ENCODE measurements around the gene RASA3. TPM values are rescaled to one million over a fixed set of nuclear protein-coding genes. Genes with fewer than 3 reads are reported as not detected.

RASA3 gene
- total RNA-seq, 1 donor from 2014 or later, result 2.9 TPM

DNA sequence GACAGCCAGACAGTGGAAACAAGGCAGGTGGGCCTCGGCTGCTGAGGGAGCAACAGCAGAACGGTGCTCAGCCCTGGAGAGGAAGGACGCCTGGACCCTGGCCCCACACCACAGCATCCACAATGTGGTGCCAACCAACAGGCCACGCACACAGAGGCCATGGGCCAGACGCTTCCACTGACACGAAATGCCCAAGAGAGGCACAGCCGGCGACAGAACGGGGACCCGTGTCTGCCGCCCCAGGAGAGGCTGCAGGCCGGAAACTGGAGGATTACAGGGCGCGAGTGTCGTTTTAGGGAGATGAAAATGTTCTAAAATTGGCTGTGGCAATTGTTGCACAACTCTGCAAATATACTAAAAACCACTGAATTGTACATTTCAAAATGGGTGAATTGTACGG is 69.7 kb downstream of the RASA3 start:
- Histone ChIP-seq H3K9me3 (ENCODE audit: low read depth) (no peaks in the 10 kb centered on the region), H3K36me3 (no peaks in the 10 kb centered on the region), H3K79me2 (ENCODE audit: low read depth) (no peaks in the 10 kb centered on the region), H3K4me1 (peaks cover 28% of the 10 kb centered on the region), H3K4me2 (no peak overlapping the region), H3K9ac (no peak overlapping the region), H3K27me3 (no peaks in the 10 kb centered on the region), H3F3A (ENCODE audit: low read depth) (peaks cover 24% of the 10 kb centered on the region), H4K20me1 (ENCODE audit: low read depth) (no peaks in the 10 kb centered on the region), H3K27ac (no peak overlapping the region), H3K4me3 (no peak overlapping the region), H2AFZ (replicated peaks) (no peak overlapping the region)
- peaks cover 11% of the 10 kb centered on the region for H3K27me3 Mint-ChIP-seq (ENCODE audit: insufficient read depth, low read depth)
- H3K9me3 Mint-ChIP-seq, result peaks cover 3% of the 10 kb centered on the region
- TF ChIP-seq, protein P1, sequence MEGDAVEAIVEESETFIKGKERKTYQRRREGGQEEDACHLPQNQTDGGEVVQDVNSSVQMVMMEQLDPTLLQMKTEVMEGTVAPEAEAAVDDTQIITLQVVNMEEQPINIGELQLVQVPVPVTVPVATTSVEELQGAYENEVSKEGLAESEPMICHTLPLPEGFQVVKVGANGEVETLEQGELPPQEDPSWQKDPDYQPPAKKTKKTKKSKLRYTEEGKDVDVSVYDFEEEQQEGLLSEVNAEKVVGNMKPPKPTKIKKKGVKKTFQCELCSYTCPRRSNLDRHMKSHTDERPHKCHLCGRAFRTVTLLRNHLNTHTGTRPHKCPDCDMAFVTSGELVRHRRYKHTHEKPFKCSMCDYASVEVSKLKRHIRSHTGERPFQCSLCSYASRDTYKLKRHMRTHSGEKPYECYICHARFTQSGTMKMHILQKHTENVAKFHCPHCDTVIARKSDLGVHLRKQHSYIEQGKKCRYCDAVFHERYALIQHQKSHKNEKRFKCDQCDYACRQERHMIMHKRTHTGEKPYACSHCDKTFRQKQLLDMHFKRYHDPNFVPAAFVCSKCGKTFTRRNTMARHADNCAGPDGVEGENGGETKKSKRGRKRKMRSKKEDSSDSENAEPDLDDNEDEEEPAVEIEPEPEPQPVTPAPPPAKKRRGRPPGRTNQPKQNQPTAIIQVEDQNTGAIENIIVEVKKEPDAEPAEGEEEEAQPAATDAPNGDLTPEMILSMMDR (IDR thresholded peaks at IDR 0.05), result no peak
- no peak for TF ChIP-seq EZH2phosphoT487 (IDR thresholded peaks at IDR 0.05)
- no peak for TF ChIP-seq EZH2 (IDR thresholded peaks at IDR 0.05)
- H3K4me1 Mint-ChIP-seq, result peaks cover 65% of the 10 kb centered on the region
- H3K36me3 Mint-ChIP-seq, result peaks cover 10% of the 10 kb centered on the region
- no peak overlapping the region for H3K4me3 Mint-ChIP-seq
- DNase-seq (ENCODE audit: low spot score), result no peak
- H3K27ac Mint-ChIP-seq, result peak overlapping the region; percentile 60

DNA sequence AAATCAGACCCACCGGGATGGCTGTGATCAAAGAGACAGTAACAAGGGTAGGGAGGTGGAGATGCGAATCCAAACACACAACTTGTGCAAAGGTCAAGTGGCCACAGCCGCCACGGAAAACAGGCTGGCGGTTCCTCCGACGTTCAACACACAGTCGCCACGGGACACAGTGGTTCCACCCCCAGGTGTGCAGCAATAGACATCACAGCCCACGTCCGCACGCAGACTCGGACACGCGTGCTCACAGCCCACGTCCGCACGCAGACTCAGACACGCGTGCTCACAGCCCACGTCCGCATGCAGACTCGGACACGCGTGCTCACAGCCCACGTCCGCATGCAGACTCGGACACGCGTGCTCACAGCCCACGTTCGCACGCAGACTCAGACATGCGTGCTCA is 70.1 kb downstream of the RASA3 start:
- Mint-ChIP-seq H3K27ac (peak overlapping the region; percentile 25), H3K9me3 (peaks cover 3% of the 10 kb centered on the region), H3K4me1 (peaks cover 65% of the 10 kb centered on the region), H3K36me3 (peaks cover 9% of the 10 kb centered on the region), H3K4me3 (no peak overlapping the region), H3K27me3 (ENCODE audit: insufficient read depth, low read depth) (peaks cover 6% of the 10 kb centered on the region)
- Histone ChIP-seq H3K27ac (no peak overlapping the region), H3K4me3 (no peak overlapping the region), H2AFZ (replicated peaks) (no peak overlapping the region), H3K4me1 (peaks cover 28% of the 10 kb centered on the region), H3K9me3 (ENCODE audit: low read depth) (no peaks in the 10 kb centered on the region), H3K27me3 (no peaks in the 10 kb centered on the region), H3K79me2 (ENCODE audit: low read depth) (no peaks in the 10 kb centered on the region), H3K4me2 (no peak overlapping the region), H3F3A (ENCODE audit: low read depth) (peaks cover 24% of the 10 kb centered on the region), H3K9ac (no peak overlapping the region), H3K36me3 (no peaks in the 10 kb centered on the region), H4K20me1 (ENCODE audit: low read depth) (no peaks in the 10 kb centered on the region)
- TF ChIP-seq EZH2 (IDR thresholded peaks at IDR 0.05) (no peak), EZH2phosphoT487 (IDR thresholded peaks at IDR 0.05) (no peak)
- TF ChIP-seq, protein P1 (IDR thresholded peaks at IDR 0.05), result no peak
- no peak for DNase-seq (ENCODE audit: low spot score)

DNA sequence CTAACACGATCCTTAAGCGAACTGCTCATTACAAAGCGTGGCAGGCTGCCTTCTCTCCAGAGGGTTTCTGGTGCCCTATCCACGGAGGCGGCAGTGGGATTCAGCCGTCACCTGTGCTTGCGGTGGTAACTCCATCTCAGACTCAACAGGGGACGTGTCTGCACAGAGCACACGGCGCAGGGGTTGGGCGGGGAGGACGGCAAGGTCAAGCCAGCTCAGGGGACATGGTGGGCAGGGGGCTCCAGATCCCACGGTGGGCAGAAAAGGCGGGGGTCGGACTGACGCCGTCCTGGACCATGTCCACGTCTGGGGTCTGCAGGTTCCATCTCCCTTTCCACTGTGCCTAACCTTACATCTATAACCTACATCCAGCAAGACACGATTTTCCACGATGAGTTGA is 70.7 kb downstream of the RASA3 start:
- Histone ChIP-seq H3K27ac (no peak overlapping the region), H3K4me2 (no peak overlapping the region), H3K27me3 (no peaks in the 10 kb centered on the region), H4K20me1 (ENCODE audit: low read depth) (no peaks in the 10 kb centered on the region), H3K36me3 (no peaks in the 10 kb centered on the region), H3K9me3 (ENCODE audit: low read depth) (no peaks in the 10 kb centered on the region), H3K4me3 (no peak overlapping the region), H2AFZ (replicated peaks) (no peak overlapping the region), H3K4me1 (peaks cover 34% of the 10 kb centered on the region), H3F3A (ENCODE audit: low read depth) (peaks cover 24% of the 10 kb centered on the region), H3K9ac (no peak overlapping the region), H3K79me2 (ENCODE audit: low read depth) (no peaks in the 10 kb centered on the region)
- peaks cover 6% of the 10 kb centered on the region for H3K27me3 Mint-ChIP-seq (ENCODE audit: insufficient read depth, low read depth)
- H3K27ac Mint-ChIP-seq, result peak overlapping the region; percentile 87
- peaks cover 9% of the 10 kb centered on the region for H3K36me3 Mint-ChIP-seq
- TF ChIP-seq EZH2 (IDR thresholded peaks at IDR 0.05) (no peak), EZH2phosphoT487 (IDR thresholded peaks at IDR 0.05) (no peak)
- TF ChIP-seq, protein P1 (IDR thresholded peaks at IDR 0.05), result no peak
- H3K4me1 Mint-ChIP-seq, result peaks cover 67% of the 10 kb centered on the region
- H3K9me3 Mint-ChIP-seq, result peaks cover 3% of the 10 kb centered on the region
- no peak for DNase-seq (ENCODE audit: low spot score)
- no peak overlapping the region for H3K4me3 Mint-ChIP-seq

All from neural progenitor cell (in vitro differentiated cells).